K562 (cell line): ENCODE data around the gene NEDD1. TPM values are rescaled to one million over a fixed set of nuclear protein-coding genes. Genes with fewer than 3 reads are reported as not detected.
A peak's percentile ranks its signal among the peaks of the same experiment; 100 is the strongest.

Experiments used
- ATAC-seq: fragments of 200-7000 bp; cut with Tn5 transposase; 3 replicates; pipeline ENCODE4 v1.9.1; 2020; ENCODE audit warnings: moderate library complexity
- BruUV-seq: library from RNA; stranded (reverse); fragments of 400-500 nt; replicated peaks from 2 replicates; lab custom pipeline; 2021; lab: Mats Ljungman, UMichigan
- CTCF ChIA-PET: fragments of 300-600 bp; formaldehyde crosslinking; extraction: SDS; loops from one replicate; lab custom pipeline; 2021; ENCODE audit warnings: low intra/inter-chr PET ratio; lab: Yijun Ruan, JAX
- POLR2A ChIA-PET: fragments of 300-600, 350-650 bp; sonication (Branson Sonifier 250); formaldehyde crosslinking; extraction: SDS; loops from one replicate; lab custom pipeline; 2021; ENCODE audit warnings: antibody characterized with exemption, inconsistent platforms; lab: Yijun Ruan, JAX
- DNase-seq, 4 experiments: peaks; one replicate each; pipeline versions ENCODE4 v3.0.0 to v3.0.0-alpha.2; 2011 to 2018; ENCODE audit warnings: low spot score in 3 of 4, mixed read lengths in 3 of 4; ENCODE audit errors: extremely low read depth in 1 of 4
- FAIRE-seq: peaks from 2 replicates; lab custom pipeline; 2011; peaks lifted over from hg19 to GRCh38; lab: Jason Lieb, UNC
- H2AFZ ChIP-seq: 2 replicates; pipeline ENCODE4 v1.6.0; 2011; ENCODE audit warnings: low read depth, low read length, control low read depth, inconsistent platforms
- H3K27ac ChIP-seq: fragments of 200-600 bp; 3 replicates; pipeline ENCODE4 v1.8.0; 2011; ENCODE audit warnings: low read depth, mild to moderate bottlenecking, control low read depth, inconsistent platforms, low read length, moderate library complexity, mixed read lengths; ENCODE audit errors: extremely low read depth
- H3K27me3 ChIP-seq, 2 experiments: fragments of 300-600 bp in 1 of 2; 2 replicates in 1 of 2; 3 replicates in 1 of 2; pipeline versions ENCODE4 v1.6.0 to v1.8.0; 2011; ENCODE audit warnings: inconsistent platforms in 2 of 2, low read length in 2 of 2, mild to moderate bottlenecking in 1 of 2, mixed read lengths in 1 of 2, moderate library complexity in 1 of 2; ENCODE audit not compliant: control insufficient read depth in 2 of 2, insufficient read depth in 2 of 2
- H3K36me3 ChIP-seq: fragments of 300-600 bp; 3 replicates; pipeline ENCODE4 v1.8.0; 2011; ENCODE audit warnings: mild to moderate bottlenecking, low read length, inconsistent platforms; ENCODE audit not compliant: control insufficient read depth, insufficient read depth
- H3K4me1 ChIP-seq, 2 experiments: fragments of 200-600 bp in 1 of 2; replicated peaks in 1 of 2; 2 replicates in 1 of 2; 3 replicates in 1 of 2; pipeline versions ENCODE4 v1.5.1 to v1.8.0; 2011; ENCODE audit warnings: inconsistent platforms in 2 of 2, low read length in 2 of 2, mild to moderate bottlenecking in 1 of 2, mixed read lengths in 1 of 2, moderate library complexity in 1 of 2; ENCODE audit not compliant: control insufficient read depth in 2 of 2, insufficient read depth in 2 of 2
- H3K4me2 ChIP-seq: 2 replicates; pipeline ENCODE4 v1.6.1; 2011; ENCODE audit warnings: low read length, control low read depth, inconsistent platforms, mixed read lengths; ENCODE audit not compliant: insufficient read depth
- H3K4me3 ChIP-seq: fragments of 200-600 bp; sonication (generic), shearing (Covaris generic); 2 replicates; pipeline ENCODE4 v1.5.1; 2016; ENCODE audit warnings: control low read depth, inconsistent platforms
- H3K79me2 ChIP-seq: fragments of 200-600 bp; 3 replicates; pipeline ENCODE4 v1.8.0; 2011; ENCODE audit warnings: low read length, inconsistent platforms; ENCODE audit not compliant: control insufficient read depth, insufficient read depth
- H3K9ac ChIP-seq, 2 experiments: 2 replicates each; pipeline versions ENCODE4 v1.6.0 to v1.6.1; 2011; ENCODE audit warnings: low read depth in 2 of 2, low read length in 2 of 2, control low read depth in 1 of 2, inconsistent platforms in 1 of 2, mild to moderate bottlenecking in 1 of 2, mixed read lengths in 1 of 2; ENCODE audit not compliant: insufficient read depth in 1 of 2
- H3K9me1 ChIP-seq: one replicate; pipeline ENCODE4 v1.6.0; 2011; ENCODE audit warnings: inconsistent platforms, mild to moderate bottlenecking, low read length, moderate library complexity; ENCODE audit not compliant: control insufficient read depth, insufficient read depth
- H3K9me3 ChIP-seq: replicated peaks from 2 replicates; pipeline ENCODE4 v1.5.1; 2011; ENCODE audit warnings: low read depth, low read length, inconsistent platforms; ENCODE audit not compliant: control insufficient read depth, insufficient read depth
- H4K20me1 ChIP-seq: replicated peaks from 2 replicates; pipeline ENCODE4 v1.6.1; 2011; ENCODE audit warnings: low read length, inconsistent platforms, mixed read lengths; ENCODE audit not compliant: control insufficient read depth, insufficient read depth
- CEBPB ChIP-seq: fragments of 450-650 bp; IDR thresholded peaks from 2 replicates; pipeline ENCODE4 v1.6.1; 2016; ENCODE audit warnings: missing genetic modification characterization, missing compliant biosample characterization
- ZFPM2 ChIP-seq: fragments of 250-450 bp; sonication (Bioruptor Pico); IDR thresholded peaks from 2 replicates; pipeline ENCODE4 v1.5.1; 2022; ENCODE audit warnings: mild to moderate bottlenecking
- WGBS: fragments of 100-300 bp; shearing (Covaris generic); methylation state at CpG from one replicate; pipeline ENCODE4 v1.1.6; 2016; ENCODE audit warnings: low coverage, mixed read lengths; ENCODE audit not compliant: insufficient coverage; ENCODE audit errors: missing lambda C conversion rate; 5-methylcytosine and 5-hydroxymethylcytosine counted together
- in situ Hi-C: fragments of 300-500 bp; cut with MboI; formaldehyde crosslinking; loops from 4 replicates; pipeline ENCODE4 v1.15.0; 2018; ENCODE audit warnings: inconsistent platforms, mixed read lengths
- intact Hi-C: fragments of 100-400 bp; cut with micrococcal nuclease; formaldehyde crosslinking; loops from 2 replicates; pipeline ENCODE4 v1.14.2; 2022
- polyA plus RNA-seq, 8 experiments: library from polyadenylated mRNA; depleted of rRNA in 4 of 8; stranded (reverse) in 5 of 8; unstranded in 3 of 8; fragments of >200 nt; fragmentation: Nextera tagmentation in 2 of 8; fragmentation: Illumina TruSeq in 1 of 8; extraction: Ambion mirVana in 2 of 8; extraction: Trizol in 1 of 8; gene quantifications; 2 replicates each; pipeline versions ENCODE4 v1.2.1 to v1.2.3, GENCODE V29; 2011 to 2014; ENCODE audit warnings: inconsistent platforms in 1 of 8, missing spikeins in 1 of 8
- total RNA-seq, 7 experiments: library from RNA; depleted of rRNA in 6 of 7; stranded (reverse); fragments of >200 nt in 6 of 7; fragmentation: Illumina TruSeq in 2 of 7; extraction: Trizol in 2 of 7; gene quantifications; 2 replicates each; pipeline versions ENCODE4 v1.2.1 to v1.2.3, GENCODE V29; 2011 to 2021; ENCODE audit warnings: low replicate concordance in 1 of 7
- TF ChIP-seq, protein P1 (sequence below), 2 experiments: fragments of 450-650 bp in 1 of 2; sonication (generic) in 1 of 2; formaldehyde crosslinking in 1 of 2; IDR thresholded peaks in 1 of 2; conservative IDR thresholded peaks in 1 of 2; 2 replicates each; pipeline versions ENCODE4 v1.6.1 to v1.8.1; 2016 to 2023; ENCODE audit warnings: mild to moderate bottlenecking in 2 of 2, moderate library complexity in 2 of 2, inconsistent platforms in 1 of 2, missing genetic modification reagents in 1 of 2

NEDD1 gene
- total and polyA plus RNA-seq, 9 of the 15 experiments (the other 6 are each of a cell fraction or from before 2014, with no cell fraction given) = 7.5 to 29.3 (median 14.8) TPM

DNA sequence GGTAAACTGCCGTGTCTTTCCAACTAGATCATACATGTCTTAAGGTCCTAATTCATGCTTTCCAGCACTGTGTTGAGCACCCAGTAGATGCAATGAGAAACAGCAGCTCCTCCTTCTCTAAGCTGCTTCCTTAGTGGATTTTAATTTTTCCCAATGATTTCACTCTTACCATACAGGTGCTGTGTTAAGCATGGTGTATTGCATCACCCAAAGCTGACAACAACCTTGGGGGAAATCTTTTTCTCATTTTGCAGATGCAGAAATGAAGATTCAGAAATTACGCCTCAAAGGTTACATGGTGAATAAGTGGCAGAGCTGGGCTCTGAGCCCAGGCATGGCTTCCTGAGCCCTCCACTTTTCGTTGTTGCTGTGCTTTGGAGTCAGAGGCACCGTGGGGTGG is 75.6 kb downstream of the NEDD1 start:
- ChIA-PET CTCF (no interaction called here), POLR2A (no interaction called here)
- H3K4me3 ChIP-seq = no peak overlapping the region
- H3K27ac ChIP-seq = no peak overlapping the region
- H2AFZ ChIP-seq = no peak overlapping the region
- 11% methylated on average over 4 of the region's 4 CpGs for WGBS
- H3K9me1 ChIP-seq = no peaks in the 10 kb centered on the region
- TF ChIP-seq CEBPB (tag) (0 out of 2 replicates have a peak, but pooled peaks have one; percentile 44), ZFPM2 (no peak)
- TF ChIP-seq, protein P1, sequence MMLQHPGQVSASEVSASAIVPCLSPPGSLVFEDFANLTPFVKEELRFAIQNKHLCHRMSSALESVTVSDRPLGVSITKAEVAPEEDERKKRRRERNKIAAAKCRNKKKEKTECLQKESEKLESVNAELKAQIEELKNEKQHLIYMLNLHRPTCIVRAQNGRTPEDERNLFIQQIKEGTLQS (IDR thresholded peaks at IDR 0.05) = peak; percentile 58
- TF ChIP-seq, protein P1 (CRISPR knock-in tag; conservative IDR thresholded peaks at IDR 0.05) = no peak
- FAIRE-seq = no peak
- H3K4me2 ChIP-seq = no peak overlapping the region
- in situ Hi-C loops (loop anchor here (10.0 kb wide), 1 partner anchor 1412 kb away; no protein-coding TSS in a partner anchor), intact Hi-C loops (no loop called here)
- no peaks in the 10 kb centered on the region for H3K9me3 ChIP-seq
- no TSS peak for BruUV-seq
- no peak for ATAC-seq
- no peak overlapping the region for H3K9ac ChIP-seq
- H4K20me1 ChIP-seq = no peaks in the 10 kb centered on the region; the same call in 1 of the 2 replicates
- H3K27me3 ChIP-seq = peaks cover 0 to 6% of the 10 kb centered on the region in 2 experiments; a peak in 2 of 5 replicates
- no peaks in the 10 kb centered on the region for H3K36me3 ChIP-seq
- no peaks in the 10 kb centered on the region for H3K79me2 ChIP-seq
- no peak for DNase-seq
- peaks cover 0 to 9% of the 10 kb centered on the region in 2 experiments; a peak in 3 of 5 replicates for H3K4me1 ChIP-seq
